ENCODE data around the gene VCAM1.

DNA sequence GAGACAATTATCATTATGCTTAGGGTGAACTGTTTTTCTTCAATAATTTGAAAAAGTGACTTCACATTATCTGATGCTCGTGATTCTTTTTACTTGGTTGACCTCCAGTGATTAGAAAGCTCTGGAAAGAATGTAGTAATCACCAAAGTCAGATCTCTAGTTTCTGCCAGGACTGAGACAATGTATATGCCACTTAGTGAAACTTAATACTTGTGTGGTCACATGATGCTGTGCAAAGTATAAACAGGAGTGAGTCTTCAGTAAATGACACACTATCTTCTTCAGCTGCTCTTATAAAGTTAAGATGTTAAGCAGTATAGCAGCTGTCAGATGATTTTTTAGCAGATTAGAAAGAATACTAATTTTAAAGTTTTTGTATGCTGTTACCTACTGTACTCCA lies 17.2 kb downstream of the VCAM1 start:
- TF ChIP-seq POLR2AphosphoS5 (IDR thresholded peaks at IDR 0.05) (no peak), EP300 (IDR thresholded peaks at IDR 0.05) (no peak), POLR2A (IDR thresholded peaks at IDR 0.05) (no peak)
- TF ChIP-seq, protein P1, sequence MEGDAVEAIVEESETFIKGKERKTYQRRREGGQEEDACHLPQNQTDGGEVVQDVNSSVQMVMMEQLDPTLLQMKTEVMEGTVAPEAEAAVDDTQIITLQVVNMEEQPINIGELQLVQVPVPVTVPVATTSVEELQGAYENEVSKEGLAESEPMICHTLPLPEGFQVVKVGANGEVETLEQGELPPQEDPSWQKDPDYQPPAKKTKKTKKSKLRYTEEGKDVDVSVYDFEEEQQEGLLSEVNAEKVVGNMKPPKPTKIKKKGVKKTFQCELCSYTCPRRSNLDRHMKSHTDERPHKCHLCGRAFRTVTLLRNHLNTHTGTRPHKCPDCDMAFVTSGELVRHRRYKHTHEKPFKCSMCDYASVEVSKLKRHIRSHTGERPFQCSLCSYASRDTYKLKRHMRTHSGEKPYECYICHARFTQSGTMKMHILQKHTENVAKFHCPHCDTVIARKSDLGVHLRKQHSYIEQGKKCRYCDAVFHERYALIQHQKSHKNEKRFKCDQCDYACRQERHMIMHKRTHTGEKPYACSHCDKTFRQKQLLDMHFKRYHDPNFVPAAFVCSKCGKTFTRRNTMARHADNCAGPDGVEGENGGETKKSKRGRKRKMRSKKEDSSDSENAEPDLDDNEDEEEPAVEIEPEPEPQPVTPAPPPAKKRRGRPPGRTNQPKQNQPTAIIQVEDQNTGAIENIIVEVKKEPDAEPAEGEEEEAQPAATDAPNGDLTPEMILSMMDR (IDR thresholded peaks at IDR 0.05): no peak

All from sigmoid colon (tissue), 4 donors.